ENCODE measurements around the gene SAMHD1.
"Not testable (repeated sequence)": the region's sequence is repeated elsewhere in the genome, so short reads cannot be mapped to it uniquely, and the experiment has no call there.

The SAMHD1 gene

DNA sequence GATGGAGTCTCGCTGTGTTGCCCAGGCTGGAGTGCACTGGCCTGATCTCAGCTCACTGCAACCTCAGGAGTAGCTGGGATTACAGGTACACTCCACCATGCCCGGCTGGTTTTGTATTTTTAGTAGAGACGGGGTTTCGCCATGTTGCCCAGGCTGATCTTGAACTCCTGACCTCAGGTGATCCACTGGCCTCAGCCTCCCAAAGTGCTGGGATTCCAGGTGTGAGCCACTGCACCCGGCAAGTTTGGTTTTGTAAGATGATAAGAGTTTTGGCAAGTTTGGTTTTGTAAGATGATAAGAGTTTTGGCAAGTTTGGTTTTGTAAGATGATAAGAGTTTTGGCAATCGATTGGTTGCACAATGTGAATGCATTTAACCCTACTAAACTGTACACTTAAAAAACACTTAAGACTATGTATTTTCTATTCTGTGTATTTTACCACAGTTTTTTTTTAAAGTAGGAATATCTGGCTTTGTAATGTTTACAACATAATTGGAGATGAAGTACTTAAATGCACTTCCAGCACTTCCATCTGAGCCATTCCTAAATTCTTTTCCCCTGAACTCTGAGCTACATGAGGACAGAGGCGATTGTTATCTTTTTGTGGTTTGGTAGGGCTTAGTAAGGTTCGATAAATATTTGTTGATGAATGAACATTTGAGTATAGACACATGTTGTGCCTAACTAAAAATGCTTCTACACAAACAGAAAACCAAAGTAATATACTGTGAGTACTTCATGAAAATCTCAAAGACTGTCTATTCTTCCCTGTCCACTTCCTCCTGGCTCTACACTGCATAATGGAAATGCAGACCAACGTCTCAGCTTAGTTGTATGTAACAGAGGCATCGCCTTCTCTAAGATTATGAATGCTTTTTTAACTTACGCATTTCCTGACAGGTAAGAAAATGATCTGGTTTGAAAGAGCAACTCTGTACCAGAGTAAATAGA is 18.8 kb downstream of the SAMHD1 start:
- no peak for DNase-seq
- no peak overlapping the region for H3K4me3 ChIP-seq (ENCODE audit: low read depth, low read length)
- H3K27me3 ChIP-seq (replicated peaks): no peaks in the 10 kb centered on the region
- no peak overlapping the region for H3K27ac ChIP-seq
- TF ChIP-seq, protein P1, sequence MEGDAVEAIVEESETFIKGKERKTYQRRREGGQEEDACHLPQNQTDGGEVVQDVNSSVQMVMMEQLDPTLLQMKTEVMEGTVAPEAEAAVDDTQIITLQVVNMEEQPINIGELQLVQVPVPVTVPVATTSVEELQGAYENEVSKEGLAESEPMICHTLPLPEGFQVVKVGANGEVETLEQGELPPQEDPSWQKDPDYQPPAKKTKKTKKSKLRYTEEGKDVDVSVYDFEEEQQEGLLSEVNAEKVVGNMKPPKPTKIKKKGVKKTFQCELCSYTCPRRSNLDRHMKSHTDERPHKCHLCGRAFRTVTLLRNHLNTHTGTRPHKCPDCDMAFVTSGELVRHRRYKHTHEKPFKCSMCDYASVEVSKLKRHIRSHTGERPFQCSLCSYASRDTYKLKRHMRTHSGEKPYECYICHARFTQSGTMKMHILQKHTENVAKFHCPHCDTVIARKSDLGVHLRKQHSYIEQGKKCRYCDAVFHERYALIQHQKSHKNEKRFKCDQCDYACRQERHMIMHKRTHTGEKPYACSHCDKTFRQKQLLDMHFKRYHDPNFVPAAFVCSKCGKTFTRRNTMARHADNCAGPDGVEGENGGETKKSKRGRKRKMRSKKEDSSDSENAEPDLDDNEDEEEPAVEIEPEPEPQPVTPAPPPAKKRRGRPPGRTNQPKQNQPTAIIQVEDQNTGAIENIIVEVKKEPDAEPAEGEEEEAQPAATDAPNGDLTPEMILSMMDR (IDR thresholded peaks at IDR 0.05; ENCODE audit: low read depth, low read length, missing control alignments): no peak
- no peaks in the 10 kb centered on the region for H3K36me3 ChIP-seq (replicated peaks)
- in situ Hi-C loops (cut with HindIII; ENCODE audit: low pct_ligation_motif_present, low sequenced_read_pairs): no loop called here

DNA sequence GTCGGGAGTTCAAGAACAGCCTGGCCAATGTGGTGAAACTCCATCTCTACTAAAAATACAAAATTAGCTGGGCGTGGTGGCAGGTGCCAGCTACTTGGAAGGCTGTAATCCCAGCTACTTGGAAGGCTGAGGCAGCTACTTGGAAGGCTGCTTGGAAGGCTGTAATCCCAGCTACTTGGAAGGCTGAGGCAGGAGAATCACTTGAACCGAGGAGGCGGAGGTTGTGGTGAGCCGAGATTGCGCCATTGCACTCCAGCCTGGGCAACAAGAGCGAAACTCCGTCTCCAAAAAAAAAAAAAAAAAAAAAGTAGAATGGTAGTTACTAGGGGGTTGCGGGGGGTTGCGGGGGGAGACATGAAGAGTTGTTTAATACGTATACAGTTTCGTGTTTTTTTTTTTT is 19.4 kb downstream of the SAMHD1 start:
- H3K27ac ChIP-seq; in situ Hi-C loops (cut with HindIII; ENCODE audit: low pct_ligation_motif_present, low sequenced_read_pairs); H3K4me3 ChIP-seq (ENCODE audit: low read depth, low read length); H3K27me3 ChIP-seq (replicated peaks); H3K36me3 ChIP-seq (replicated peaks); DNase-seq: not testable (repeated sequence)

DNA sequence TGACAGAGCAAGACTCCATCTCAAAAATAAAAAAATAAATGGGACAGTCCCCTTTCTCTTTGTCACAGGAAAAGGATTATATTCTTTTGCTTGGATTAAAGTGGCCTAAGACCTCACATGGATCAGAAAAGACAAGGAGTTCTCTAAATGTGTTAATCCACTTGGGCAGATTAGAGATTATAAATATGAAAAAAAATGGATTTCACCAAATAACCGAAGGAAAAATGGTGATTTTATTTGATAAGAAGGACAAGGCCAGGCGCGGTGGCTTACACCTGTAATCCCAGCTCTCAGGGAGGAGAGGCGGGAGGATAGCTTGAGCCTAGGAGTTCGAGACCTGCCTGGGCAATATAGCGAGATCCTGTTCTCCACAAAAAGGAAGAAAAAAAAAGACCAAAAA is 21.8 kb downstream of the SAMHD1 start:
- H3K36me3 ChIP-seq (replicated peaks): no peaks in the 10 kb centered on the region
- TF ChIP-seq, protein P1 (IDR thresholded peaks at IDR 0.05; ENCODE audit: low read depth, low read length, missing control alignments): no peak
- in situ Hi-C loops (cut with HindIII; ENCODE audit: low pct_ligation_motif_present, low sequenced_read_pairs): no loop called here
- no peak overlapping the region for H3K27ac ChIP-seq
- no peak for DNase-seq
- H3K27me3 ChIP-seq (replicated peaks): no peaks in the 10 kb centered on the region
- H3K4me3 ChIP-seq (ENCODE audit: low read depth, low read length): no peak overlapping the region

DNA sequence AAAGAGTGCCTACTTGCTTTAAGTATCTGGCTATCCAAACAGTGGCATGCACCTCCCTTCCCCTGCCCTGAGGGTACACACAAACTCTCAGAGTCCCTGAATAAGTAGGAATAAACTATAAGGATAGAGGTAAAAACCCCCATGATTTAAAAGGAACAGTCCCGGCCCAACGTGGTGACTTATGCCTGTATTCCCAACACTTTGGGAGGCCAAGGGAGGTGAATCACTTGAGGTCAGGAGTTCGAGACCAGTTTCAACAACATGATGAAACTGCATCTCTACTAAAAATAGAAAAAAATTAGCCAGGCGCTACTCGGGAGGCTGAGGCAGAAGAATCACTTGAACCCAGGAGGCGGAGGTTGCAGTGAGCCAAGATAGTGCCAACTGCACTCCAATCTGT is 22.2 kb downstream of the SAMHD1 start:
- peak; percentile 12 for DNase-seq
- Histone ChIP-seq H3K27ac (no peak overlapping the region), H3K4me3 (ENCODE audit: low read depth, low read length) (no peak overlapping the region), H3K27me3 (replicated peaks) (no peaks in the 10 kb centered on the region), H3K36me3 (replicated peaks) (no peaks in the 10 kb centered on the region)
- in situ Hi-C loops (cut with HindIII; ENCODE audit: low pct_ligation_motif_present, low sequenced_read_pairs): no loop called here
- TF ChIP-seq, protein P1 (IDR thresholded peaks at IDR 0.05; ENCODE audit: low read depth, low read length, missing control alignments): no peak

DNA sequence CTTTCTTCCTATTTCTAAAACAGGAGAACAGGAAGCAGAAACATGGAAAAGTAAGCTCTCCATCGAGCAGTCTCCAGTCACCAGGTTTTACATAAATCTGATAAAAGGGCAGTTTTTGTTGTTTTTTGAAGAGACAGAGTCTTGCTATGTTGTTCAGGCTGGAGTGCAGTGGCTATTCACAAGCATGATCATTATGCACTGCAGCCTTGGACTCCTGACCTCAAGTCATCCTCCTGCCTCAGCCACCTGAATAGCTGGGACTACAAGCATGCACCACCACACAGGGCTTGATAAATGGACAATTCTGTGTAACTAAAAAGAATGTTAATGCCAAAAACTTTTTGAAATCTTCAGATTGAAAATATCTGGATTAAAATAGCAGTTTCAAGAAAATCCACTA is 23.8 kb downstream of the SAMHD1 start:
- no peaks in the 10 kb centered on the region for H3K27me3 ChIP-seq (replicated peaks)
- no peaks in the 10 kb centered on the region for H3K36me3 ChIP-seq (replicated peaks)
- TF ChIP-seq, protein P1 (IDR thresholded peaks at IDR 0.05; ENCODE audit: low read depth, low read length, missing control alignments): no peak
- H3K27ac ChIP-seq: no peak overlapping the region
- H3K4me3 ChIP-seq (ENCODE audit: low read depth, low read length): no peak overlapping the region
- in situ Hi-C loops (cut with HindIII; ENCODE audit: low pct_ligation_motif_present, low sequenced_read_pairs): no loop called here
- DNase-seq: no peak

DNA sequence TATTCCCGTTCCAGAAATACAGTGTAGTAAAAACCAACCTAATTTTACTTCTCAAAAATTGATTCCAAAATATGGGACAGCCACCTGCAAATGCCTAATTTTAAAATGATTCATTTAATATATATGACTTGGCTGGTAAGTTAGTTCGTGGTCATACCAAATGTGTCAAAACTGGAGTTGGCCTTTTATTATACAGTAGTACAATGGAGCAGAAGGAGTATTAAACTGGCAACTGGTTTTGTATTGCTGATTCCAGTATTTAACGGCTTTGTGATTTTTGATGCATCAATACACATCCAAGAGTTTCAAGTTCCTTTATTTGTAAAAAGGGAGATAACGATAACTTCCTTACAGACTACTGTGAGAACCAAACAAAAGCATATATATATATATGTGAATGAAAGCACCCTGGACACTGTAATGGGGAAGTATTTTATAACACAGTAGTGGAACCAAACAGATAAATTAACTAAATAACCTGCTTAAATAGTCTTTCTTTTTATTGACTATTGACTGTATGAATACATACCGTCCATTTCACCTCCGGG is 24.8 kb downstream of the SAMHD1 start:
- Histone ChIP-seq H3K36me3 (replicated peaks) (no peaks in the 10 kb centered on the region), H3K27me3 (replicated peaks) (no peaks in the 10 kb centered on the region), H3K4me3 (ENCODE audit: low read depth, low read length) (no peak overlapping the region), H3K27ac (no peak overlapping the region)
- in situ Hi-C loops (cut with HindIII; ENCODE audit: low pct_ligation_motif_present, low sequenced_read_pairs): no loop called here
- no peak for DNase-seq
- TF ChIP-seq, protein P1 (IDR thresholded peaks at IDR 0.05; ENCODE audit: low read depth, low read length, missing control alignments): no peak

All from brain microvascular endothelial cell (primary cell).